ENCODE data around the gene PARPBP.
"Not testable (repeated sequence)": the region's sequence is repeated elsewhere in the genome, so short reads cannot be mapped to it uniquely, and the experiment has no call there.

Gene PARPBP, protein sequence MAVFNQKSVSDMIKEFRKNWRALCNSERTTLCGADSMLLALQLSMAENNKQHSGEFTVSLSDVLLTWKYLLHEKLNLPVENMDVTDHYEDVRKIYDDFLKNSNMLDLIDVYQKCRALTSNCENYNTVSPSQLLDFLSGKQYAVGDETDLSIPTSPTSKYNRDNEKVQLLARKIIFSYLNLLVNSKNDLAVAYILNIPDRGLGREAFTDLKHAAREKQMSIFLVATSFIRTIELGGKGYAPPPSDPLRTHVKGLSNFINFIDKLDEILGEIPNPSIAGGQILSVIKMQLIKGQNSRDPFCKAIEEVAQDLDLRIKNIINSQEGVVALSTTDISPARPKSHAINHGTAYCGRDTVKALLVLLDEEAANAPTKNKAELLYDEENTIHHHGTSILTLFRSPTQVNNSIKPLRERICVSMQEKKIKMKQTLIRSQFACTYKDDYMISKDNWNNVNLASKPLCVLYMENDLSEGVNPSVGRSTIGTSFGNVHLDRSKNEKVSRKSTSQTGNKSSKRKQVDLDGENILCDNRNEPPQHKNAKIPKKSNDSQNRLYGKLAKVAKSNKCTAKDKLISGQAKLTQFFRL

DNA sequence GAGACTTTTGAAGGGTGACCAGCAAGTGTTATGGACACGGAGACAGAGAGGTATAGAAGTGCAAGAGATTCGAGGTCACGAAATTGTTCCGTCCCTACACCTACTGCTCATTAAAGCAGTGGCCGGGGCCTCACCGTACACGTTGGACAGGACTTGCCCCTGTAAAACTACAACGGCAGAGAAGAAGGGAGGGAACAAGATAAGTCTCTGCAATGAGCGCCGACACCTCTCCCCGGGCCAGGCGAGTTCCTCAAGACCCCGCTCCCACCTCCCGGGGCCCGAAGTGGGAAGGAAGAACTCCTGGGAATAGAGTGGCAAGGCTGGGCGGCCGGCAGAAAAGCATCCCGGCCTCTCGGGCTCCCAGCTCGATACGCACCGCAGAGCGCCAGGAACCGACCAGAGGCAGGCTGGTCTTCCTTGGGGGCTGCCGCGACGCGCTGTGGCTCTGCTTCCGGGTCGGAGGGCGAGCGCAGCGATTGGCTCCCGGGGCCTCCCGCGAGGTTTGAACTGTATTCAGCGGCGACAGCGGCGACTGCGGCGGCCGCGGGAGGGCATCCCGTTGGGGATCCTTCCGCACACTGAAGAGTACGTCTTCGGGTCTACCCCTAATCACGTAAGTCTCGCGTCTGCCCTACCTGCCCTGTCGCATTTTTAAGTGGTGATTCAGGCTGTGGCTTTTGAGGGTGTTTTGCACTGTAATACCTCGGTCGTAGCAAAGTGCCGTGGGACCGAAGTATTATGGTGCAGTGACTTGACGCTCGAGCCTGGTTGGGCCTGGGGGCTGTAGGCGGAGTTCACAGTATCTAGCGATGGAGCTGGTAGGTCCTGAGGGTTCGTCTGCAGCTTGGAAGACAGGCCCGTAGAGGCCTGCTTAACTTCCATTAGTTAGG, at the start of gene PARPBP, which contains the start of gene NUP37:
PARPBP (plus strand) TSS at position 510 of the 890 bp plus-strand sequence. CDS start 3,706 bp downstream, outside the sequence.
NUP37 (minus strand) TSS at position 441 of the 890 bp plus-strand sequence. CDS start 1,596 bp downstream, outside the sequence.
- Histone ChIP-seq H3K9me3 (ENCODE audit: control insufficient read depth, insufficient read depth, low read length) (no peaks in the 10 kb centered on the region), H3K36me3 (ENCODE audit: insufficient read depth, low read length) (peaks cover 2% of the 10 kb centered on the region; the same call in 1 of the 2 replicates), H3K4me1 (ENCODE audit: insufficient read depth, low read length) (no peaks in the 10 kb centered on the region), H3K9ac (ENCODE audit: low read depth, low read length) (peak within 1 kb of the TSS; percentile 75)

DNA sequence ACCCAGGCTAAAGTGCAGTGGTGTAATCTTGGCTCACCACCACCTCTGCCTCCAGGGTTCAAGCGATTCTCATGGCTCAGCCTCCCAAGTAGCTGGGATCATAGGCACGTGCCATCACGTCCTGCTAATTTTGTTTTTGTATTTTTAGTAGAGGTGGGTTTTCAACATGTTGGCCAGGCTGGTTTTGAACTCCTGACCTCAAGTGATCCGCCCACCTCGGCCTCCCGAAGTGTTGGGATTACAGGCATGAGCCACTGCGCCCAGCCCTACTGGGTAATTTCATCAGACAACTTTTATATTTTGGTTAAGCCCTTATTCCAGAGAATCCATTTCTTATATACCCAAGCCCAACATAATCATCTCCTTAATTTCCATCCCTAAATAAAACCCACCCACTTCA, 47.9 kb upstream of the PARPBP start:
- not testable (repeated sequence) for H3K9me3 ChIP-seq (ENCODE audit: control insufficient read depth, insufficient read depth, low read length); H3K4me1 ChIP-seq (ENCODE audit: insufficient read depth, low read length); H3K36me3 ChIP-seq (ENCODE audit: insufficient read depth, low read length); H3K9ac ChIP-seq (ENCODE audit: low read depth, low read length)

DNA sequence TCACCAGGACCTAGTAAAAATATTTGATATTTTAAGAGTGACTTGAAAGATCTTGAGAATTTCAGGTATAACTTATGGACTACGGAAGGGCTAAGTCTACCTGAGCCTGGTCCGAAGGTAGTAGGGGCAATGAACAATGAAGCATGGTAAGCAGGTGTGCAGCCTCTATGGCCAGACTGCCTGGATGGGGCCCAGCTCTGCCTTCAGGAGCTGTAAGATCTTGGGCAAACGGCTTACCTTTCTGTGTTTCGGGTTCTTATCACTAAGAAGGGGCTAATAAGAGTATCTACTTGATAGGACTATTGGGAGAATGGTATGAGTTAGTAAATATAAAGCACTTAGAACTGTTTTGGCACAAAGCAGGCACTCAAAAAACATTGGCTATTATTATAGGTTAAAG, 39.1 kb upstream of the PARPBP start:
- Histone ChIP-seq H3K9me3 (ENCODE audit: control insufficient read depth, insufficient read depth, low read length) (no peaks in the 10 kb centered on the region), H3K9ac (ENCODE audit: low read depth, low read length) (no peak overlapping the region), H3K4me1 (ENCODE audit: insufficient read depth, low read length) (no peaks in the 10 kb centered on the region), H3K36me3 (ENCODE audit: insufficient read depth, low read length) (peaks cover 14% of the 10 kb centered on the region)

DNA sequence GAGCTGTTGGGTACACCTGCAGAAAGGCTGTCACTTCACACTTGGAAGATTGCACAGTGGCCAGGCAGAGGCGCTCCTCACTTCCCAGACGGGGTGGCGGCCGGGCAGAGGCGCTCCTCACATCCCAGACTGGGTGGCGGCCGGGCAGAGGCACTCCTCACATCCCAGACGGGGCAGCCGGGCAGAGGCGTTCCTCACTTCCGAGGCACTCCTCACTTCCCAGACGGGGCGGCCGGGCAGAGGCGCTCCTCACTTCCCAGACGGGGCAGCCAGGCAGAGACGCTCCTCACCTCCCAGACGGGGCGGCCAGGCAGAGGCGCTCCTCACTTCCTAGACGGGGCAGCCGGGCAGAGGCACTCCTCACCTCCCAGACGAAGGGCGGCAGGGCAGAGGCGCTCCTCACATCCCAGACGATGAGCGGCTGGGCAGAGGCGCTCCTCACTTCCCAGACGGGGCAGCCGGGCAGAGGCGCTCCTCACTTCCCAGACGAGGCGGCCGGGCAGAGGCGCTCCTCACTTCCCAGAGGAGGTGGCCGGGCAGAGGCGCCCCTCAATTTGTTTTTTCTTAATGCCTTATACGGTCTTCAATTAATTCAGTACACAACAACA, 30.7 kb upstream of the PARPBP start:
- not testable (repeated sequence) for H3K9ac ChIP-seq (ENCODE audit: low read depth, low read length); H3K36me3 ChIP-seq (ENCODE audit: insufficient read depth, low read length)
- peaks cover 16% of the 10 kb centered on the region; the same call in 1 of the 2 replicates for H3K9me3 ChIP-seq (ENCODE audit: control insufficient read depth, insufficient read depth, low read length)

DNA sequence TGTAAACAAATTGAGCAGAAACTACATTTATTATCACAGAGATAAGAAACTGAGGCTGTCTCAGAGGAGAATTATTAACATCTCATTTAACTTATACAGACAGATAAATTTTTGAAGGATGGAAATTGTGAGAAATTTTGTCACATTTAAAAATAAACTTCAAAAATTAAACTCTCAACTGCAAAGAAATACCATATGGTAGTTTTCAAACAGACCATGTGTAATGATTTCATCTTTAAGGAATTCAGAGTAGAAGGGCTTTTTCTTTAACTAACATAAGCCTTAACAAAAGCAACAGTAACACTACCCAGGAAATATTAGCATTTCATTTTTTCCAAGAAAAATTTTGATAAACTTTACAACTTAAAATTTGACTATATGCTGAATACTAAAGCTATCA, 26.7 kb upstream of the PARPBP start:
- peaks cover 4% of the 10 kb centered on the region; the same call in 1 of the 2 replicates for H3K36me3 ChIP-seq (ENCODE audit: insufficient read depth, low read length)
- H3K4me1 ChIP-seq (ENCODE audit: insufficient read depth, low read length): no peaks in the 10 kb centered on the region
- no peak overlapping the region for H3K9ac ChIP-seq (ENCODE audit: low read depth, low read length)
- peaks cover 16% of the 10 kb centered on the region; the same call in 1 of the 2 replicates for H3K9me3 ChIP-seq (ENCODE audit: control insufficient read depth, insufficient read depth, low read length)

More for the DNA sequence above, 30.7 kb upstream of the PARPBP start:
- not testable (repeated sequence) for H3K4me1 ChIP-seq (ENCODE audit: insufficient read depth, low read length)

DNA sequence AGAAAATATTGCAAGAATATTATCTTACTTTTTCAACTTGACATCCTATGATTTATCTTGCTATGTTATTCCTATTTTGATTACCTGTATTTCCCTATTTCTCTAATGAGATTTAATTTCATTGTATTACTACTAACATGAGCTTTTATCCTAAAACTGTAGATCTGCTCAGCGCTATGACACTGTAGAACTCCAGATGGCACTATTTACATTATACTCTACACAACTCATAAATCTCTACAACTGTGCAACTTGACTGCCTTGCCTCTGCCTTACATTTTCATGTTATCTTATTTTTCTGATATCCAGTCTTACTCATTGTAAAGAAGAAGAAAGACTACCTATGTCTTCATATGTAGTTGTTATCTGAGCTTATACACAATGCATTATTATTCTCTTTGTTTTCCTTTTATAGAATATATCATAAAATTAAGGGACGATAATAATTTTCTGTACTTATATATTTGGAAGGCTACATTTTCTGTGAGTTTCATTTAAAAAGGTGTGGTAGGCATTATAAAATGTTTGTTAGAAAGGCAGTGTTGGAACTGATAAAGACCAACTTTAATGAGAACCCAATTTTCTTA, 24.2 kb upstream of the PARPBP start:
- no peaks in the 10 kb centered on the region for H3K4me1 ChIP-seq (ENCODE audit: insufficient read depth, low read length)
- H3K36me3 ChIP-seq (ENCODE audit: insufficient read depth, low read length): peaks cover 4% of the 10 kb centered on the region; the same call in 1 of the 2 replicates

DNA sequence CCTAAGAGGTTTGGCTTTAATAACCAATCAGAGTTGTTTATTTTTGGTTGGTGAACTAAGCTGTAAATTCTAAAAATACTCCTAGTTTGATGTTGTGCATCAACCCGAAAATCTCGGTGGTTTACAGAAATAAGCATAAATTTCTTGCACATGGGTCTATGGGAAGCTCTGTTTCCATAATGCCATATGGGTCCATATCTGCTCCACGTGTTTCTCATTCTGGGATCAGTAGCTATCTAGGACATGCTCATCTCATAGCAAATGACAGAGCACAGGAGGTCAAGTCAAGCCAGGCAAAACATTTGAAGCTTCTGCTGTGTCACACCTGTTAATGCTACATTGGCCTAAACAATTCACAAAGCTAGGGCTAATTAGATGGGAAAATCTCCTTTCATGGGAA, 23.1 kb upstream of the PARPBP start:
- Histone ChIP-seq H3K36me3 (ENCODE audit: insufficient read depth, low read length) (peaks cover 4% of the 10 kb centered on the region; the same call in 1 of the 2 replicates), H3K9ac (ENCODE audit: low read depth, low read length) (no peak overlapping the region), H3K9me3 (ENCODE audit: control insufficient read depth, insufficient read depth, low read length) (peaks cover 3% of the 10 kb centered on the region; the same call in 1 of the 2 replicates), H3K4me1 (ENCODE audit: insufficient read depth, low read length) (no peaks in the 10 kb centered on the region)

More for the DNA sequence above, 24.2 kb upstream of the PARPBP start:
- Histone ChIP-seq H3K9me3 (ENCODE audit: control insufficient read depth, insufficient read depth, low read length) (peaks cover 7% of the 10 kb centered on the region; the same call in 1 of the 2 replicates), H3K9ac (ENCODE audit: low read depth, low read length) (no peak overlapping the region)

DNA sequence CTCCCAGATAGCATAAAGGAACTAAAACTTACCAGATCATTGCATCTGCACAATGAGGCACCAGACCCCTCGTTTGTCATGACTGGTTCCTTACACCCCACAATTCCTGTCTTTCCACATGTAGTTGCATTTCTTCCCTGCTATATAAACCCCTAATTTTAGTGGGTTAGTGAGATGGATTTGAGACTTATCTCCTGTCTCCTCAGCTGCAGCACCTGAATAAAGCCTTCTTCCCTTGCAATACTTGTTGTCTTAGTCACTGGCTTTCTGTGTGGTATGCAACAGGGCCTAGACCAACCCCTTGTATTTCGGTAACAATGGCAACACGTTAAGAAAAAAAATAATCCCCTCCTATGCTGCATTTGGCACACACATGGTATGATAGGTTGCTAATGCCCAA, 13.1 kb upstream of the PARPBP start:
- peaks cover 9% of the 10 kb centered on the region for H3K36me3 ChIP-seq (ENCODE audit: insufficient read depth, low read length)
- no peaks in the 10 kb centered on the region; the same call in 1 of the 2 replicates for H3K9me3 ChIP-seq (ENCODE audit: control insufficient read depth, insufficient read depth, low read length)
- no peak overlapping the region for H3K9ac ChIP-seq (ENCODE audit: low read depth, low read length)
- H3K4me1 ChIP-seq (ENCODE audit: insufficient read depth, low read length): no peaks in the 10 kb centered on the region

DNA sequence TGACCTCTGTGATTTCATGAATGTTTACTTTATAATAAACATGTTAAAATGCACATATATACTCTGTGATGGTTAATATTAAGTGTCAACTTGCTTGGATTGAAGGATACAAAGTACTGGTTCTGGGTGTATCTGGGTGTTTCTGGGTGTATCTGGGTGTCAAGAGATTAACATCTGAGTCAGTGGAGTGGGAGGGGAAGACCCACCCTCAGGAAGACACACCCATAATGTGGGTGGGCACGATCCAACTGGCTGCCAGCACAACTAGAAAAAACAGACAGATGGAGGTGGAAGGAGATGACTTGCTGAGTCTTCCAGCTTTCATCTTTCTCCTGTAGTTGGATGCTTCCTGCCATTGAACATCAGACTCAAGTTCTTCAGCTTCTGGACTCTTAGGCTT, 12.0 kb upstream of the PARPBP start:
- no peaks in the 10 kb centered on the region; the same call in 1 of the 2 replicates for H3K9me3 ChIP-seq (ENCODE audit: control insufficient read depth, insufficient read depth, low read length)
- no peak overlapping the region for H3K9ac ChIP-seq (ENCODE audit: low read depth, low read length)
- peaks cover 11% of the 10 kb centered on the region for H3K36me3 ChIP-seq (ENCODE audit: insufficient read depth, low read length)
- H3K4me1 ChIP-seq (ENCODE audit: insufficient read depth, low read length): peaks cover 2% of the 10 kb centered on the region; the same call in 1 of the 2 replicates

DNA sequence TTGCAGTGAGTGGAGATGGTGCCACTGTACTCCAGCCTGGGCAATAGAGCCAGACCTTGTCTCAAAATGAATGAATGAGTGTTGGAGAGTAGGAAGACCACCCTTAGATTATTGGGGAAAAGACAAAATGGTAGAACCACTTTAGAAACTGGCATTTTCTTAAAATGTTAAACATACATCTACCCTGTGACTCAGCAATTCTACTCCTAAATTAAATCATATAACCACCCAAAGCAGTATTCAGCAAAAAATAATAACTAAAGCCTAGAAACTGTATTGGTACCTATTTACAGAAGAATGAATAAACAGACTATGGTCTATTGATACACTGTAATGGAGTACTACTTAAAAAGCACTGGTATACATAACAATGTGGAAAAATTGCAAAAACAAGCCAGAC, 9.2 kb upstream of the PARPBP start:
- no peak overlapping the region for H3K9ac ChIP-seq (ENCODE audit: low read depth, low read length)
- H3K4me1 ChIP-seq (ENCODE audit: insufficient read depth, low read length): peaks cover 10% of the 10 kb centered on the region; the same call in 1 of the 2 replicates
- H3K36me3 ChIP-seq (ENCODE audit: insufficient read depth, low read length): peaks cover 7% of the 10 kb centered on the region
- H3K9me3 ChIP-seq (ENCODE audit: control insufficient read depth, insufficient read depth, low read length): no peaks in the 10 kb centered on the region; the same call in 1 of the 2 replicates

DNA sequence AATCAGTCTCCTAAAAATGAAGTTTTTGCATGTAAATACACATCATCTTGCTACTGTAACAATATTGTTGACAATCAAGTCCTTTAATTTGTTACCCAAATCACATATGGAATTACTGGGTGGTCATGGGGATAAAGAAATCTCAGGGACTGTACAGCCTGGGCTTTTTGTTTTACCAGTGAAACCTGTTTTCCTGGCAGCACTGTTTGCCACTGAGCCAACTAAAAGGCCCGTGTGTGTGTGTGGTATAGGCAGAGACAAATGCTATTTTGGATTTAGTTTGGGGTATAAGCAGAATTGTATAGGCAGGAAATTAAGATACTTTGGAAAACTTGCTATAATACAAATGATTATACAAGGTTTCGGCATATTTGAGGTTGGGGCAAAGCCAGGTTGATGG, 5.8 kb upstream of the PARPBP start:
- H3K36me3 ChIP-seq (ENCODE audit: insufficient read depth, low read length): peaks cover 5% of the 10 kb centered on the region
- peaks cover 10% of the 10 kb centered on the region; the same call in 1 of the 2 replicates for H3K4me1 ChIP-seq (ENCODE audit: insufficient read depth, low read length)
- no peaks in the 10 kb centered on the region; the same call in 1 of the 2 replicates for H3K9me3 ChIP-seq (ENCODE audit: control insufficient read depth, insufficient read depth, low read length)
- H3K9ac ChIP-seq (ENCODE audit: low read depth, low read length): no peak overlapping the region

DNA sequence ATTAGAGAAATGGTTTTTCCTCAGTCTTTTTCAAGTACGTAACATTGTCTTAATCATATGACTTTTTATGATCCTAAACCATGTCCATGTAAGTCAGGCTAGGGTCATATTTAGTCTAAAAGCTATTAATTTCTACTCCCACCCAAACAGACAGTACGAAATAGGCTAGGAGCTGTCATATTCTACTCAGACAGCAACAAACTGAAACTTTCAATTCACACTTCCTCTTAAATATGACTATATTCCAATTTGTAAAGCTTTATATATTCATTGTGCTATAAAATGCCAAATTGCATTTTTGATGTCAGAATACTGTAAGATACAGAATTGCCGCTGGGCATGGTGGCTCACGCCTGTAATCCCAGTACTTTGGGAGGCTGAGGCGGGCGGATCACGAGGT, 3.6 kb upstream of the PARPBP start:
- Histone ChIP-seq H3K9ac (ENCODE audit: low read depth, low read length) (no peak overlapping the region), H3K4me1 (ENCODE audit: insufficient read depth, low read length) (peaks cover 10% of the 10 kb centered on the region; the same call in 1 of the 2 replicates), H3K9me3 (ENCODE audit: control insufficient read depth, insufficient read depth, low read length) (no peaks in the 10 kb centered on the region; the same call in 1 of the 2 replicates), H3K36me3 (ENCODE audit: insufficient read depth, low read length) (peaks cover 5% of the 10 kb centered on the region)

DNA sequence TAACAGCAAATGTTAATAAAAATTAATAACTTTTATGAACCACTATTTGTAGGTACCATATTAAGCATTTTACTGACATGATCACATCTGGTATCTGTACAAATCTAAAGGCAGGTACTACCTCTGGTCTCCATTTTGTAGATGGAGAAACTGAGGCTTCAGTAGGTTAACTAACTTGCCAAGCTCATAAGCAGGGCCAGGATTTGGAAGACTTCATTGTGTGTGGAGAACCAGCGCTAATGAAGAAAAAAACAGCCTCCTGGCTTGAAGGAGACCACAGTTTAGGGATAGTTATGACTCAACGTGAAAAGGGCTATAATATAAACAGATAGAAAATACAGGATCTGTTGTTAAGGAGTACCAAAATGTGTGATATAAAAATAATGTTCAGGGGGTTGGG, 1.1 kb upstream of the PARPBP start:
- Histone ChIP-seq H3K36me3 (ENCODE audit: insufficient read depth, low read length) (peaks cover 2% of the 10 kb centered on the region; the same call in 1 of the 2 replicates), H3K9ac (ENCODE audit: low read depth, low read length) (peak overlapping the region; percentile 75; the same call in 1 of the 2 replicates), H3K9me3 (ENCODE audit: control insufficient read depth, insufficient read depth, low read length) (no peaks in the 10 kb centered on the region), H3K4me1 (ENCODE audit: insufficient read depth, low read length) (no peaks in the 10 kb centered on the region)
